NCI-H1092 treated with DMSO at 0.1 percent for 48 hours (cell line): ENCODE measurements around the gene ZCCHC14.

Experiments used
- DNase-seq: peaks from one replicate; lab custom pipeline; 2025; lab: John Stamatoyannopoulos, UW

The ZCCHC14 gene

DNA sequence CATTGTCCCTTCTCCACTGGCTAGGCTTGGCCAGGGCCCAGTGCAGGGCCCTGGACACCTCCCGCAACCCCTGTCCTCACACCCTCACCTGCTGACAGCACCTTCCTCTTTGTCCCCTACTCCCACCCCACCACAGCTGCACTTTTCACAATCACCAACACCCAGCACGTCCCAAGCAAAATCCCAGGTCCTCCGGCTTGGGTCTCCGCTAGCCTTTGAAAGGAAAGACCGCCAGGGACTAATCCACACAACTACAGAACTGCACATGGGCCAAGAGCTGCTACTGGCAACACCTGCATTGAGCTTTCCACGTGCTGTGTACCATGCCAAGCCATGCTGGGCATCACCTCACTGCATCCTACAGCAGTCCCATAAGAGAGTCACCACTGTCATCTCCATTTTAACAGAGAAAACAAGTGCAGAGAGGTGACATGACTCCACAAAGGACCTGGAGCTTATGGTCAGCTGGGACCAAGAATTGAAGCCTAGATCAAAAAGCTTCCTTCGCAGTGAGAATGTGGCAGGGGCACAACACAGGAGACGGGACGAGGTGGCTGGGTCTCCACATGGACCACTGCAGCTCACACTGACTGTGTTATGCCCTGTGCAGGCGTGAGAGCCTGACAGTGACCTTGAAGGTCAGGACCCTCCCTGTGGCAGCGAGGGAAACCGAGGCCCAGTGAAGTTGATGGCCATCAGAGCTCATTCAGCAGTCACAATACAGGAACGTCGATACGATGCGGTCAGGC, 131.8 kb downstream of the ZCCHC14 start:
- no peak for DNase-seq

DNA sequence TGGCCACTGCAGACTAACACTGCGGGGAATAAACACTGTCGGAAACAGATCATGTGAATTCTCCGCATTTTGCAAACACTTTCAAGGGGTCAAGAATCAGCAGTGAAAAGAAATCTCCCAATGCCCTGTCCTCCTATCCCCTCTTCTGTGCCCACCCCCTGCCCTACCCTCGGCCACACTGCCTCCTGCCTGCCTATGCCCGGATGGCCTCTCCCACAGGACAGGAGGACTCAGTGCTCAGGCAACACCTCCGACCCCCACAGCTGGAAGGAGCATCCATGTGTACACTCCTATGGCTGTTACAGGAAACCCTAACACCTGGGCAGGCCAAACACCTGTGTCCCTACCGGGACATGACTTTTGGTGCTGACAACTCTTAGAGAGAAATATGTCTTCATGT, 133.7 kb downstream of the ZCCHC14 start:
- no peak for DNase-seq

DNA sequence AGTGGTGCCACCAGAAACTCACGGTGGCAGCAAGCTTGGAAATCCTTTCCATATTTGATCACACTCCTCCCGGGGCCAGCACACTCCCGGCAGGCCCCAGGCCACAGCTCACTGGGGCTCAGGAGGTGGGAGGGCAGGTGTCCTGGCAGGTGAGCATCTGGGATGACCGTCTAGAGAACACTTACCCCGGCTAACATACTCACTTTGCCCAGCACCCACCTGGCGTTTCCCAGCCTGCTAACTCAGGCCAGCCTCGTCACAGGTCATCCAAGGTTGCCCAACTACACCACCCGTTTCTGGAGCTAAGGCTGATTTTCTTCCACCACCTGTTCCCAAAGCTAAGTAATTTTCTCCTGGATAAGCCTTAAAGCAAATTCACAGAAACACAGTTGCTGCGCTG, 134.1 kb downstream of the ZCCHC14 start:
- no peak for DNase-seq

DNA sequence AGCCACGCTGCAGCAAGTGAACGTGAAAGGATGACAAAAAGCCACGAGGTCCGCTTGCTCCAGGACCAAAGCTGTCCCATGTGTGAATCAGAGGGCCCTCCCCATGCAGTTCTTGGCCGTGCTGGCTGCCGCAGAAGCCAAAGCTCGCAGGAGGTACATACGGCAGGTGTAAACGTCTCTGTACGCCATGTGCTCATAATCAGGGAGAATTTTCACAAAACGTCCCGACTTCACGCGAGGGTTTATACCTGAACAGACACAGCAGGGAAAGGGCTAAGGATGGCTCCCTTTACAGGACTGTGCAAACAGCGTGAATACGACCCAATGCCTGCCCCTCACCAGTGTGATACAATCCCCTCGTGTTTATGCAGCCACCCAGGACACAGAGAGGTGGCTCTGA, 134.6 kb downstream of the ZCCHC14 start:
- DNase-seq, result no peak

DNA sequence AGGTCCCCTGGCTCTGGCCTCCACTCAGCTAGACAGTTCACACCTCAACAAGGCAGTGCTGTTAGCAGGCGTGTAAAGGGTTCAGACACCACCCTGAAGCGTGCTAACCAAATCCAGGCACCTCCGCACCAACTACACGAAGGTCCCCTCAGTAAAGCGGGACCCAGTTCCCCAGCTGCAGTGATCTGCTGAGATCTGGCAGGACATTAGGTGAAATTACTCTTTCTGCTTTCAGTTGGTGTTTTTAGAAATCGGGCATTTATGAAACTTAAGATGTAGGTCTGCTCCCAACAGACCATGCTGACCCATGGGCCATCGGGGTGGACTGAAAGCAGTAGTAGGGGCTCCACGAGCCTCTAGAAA, 136.4 kb downstream of the ZCCHC14 start:
- no peak for DNase-seq
